SK-N-SH treated with all-trans-retinoic acid at 6 μM for 48 hours (cell line): ENCODE data around the gene FRK.
"Not testable (repeated sequence)": the region's sequence is repeated elsewhere in the genome, so short reads cannot be mapped to it uniquely, and the experiment has no call there.

Experiments
- ATAC-seq: fragments of 200-7000 bp; cut with Tn5 transposase; 3 replicates; pipeline ENCODE4 v1.9.1; 2020; ENCODE audit warnings: mild to moderate bottlenecking, moderate library complexity
- ARNTL ChIP-seq: fragments of 450-650 bp; formaldehyde crosslinking; IDR thresholded peaks from 2 replicates; pipeline ENCODE4 v1.5.0; 2020; ENCODE audit warnings: low read depth, mild to moderate bottlenecking, moderate library complexity, borderline replicate concordance
- BACH2 ChIP-seq: fragments of 250-450 bp; sonication (Bioruptor Pico); IDR thresholded peaks from 2 replicates; pipeline ENCODE4 v1.9.0; 2021; ENCODE audit warnings: mild to moderate bottlenecking, borderline replicate concordance
- CSDC2 ChIP-seq: fragments of 250-450 bp; sonication (Bioruptor Pico); IDR thresholded peaks from 2 replicates; pipeline ENCODE4 v1.5.0; 2020; ENCODE audit warnings: mild to moderate bottlenecking, moderate library complexity
- ESRRG ChIP-seq: fragments of 250-450 bp; sonication (Bioruptor Pico); IDR thresholded peaks from 2 replicates; pipeline ENCODE4 v1.6.1; 2021; ENCODE audit warnings: mild to moderate bottlenecking
- GLIS3 ChIP-seq: fragments of 250-450 bp; sonication (Bioruptor Pico); IDR thresholded peaks from 2 replicates; pipeline ENCODE4 v1.5.0; 2020; ENCODE audit warnings: mild to moderate bottlenecking, moderate library complexity
- ISL1 ChIP-seq: fragments of 250-450 bp; sonication (Bioruptor Pico); IDR thresholded peaks from 2 replicates; pipeline ENCODE4 v2.1.2; 2022; ENCODE audit warnings: mild to moderate bottlenecking, moderate library complexity
- OSR1 ChIP-seq: fragments of 250-450 bp; sonication (Bioruptor Pico); IDR thresholded peaks from 2 replicates; pipeline ENCODE4 v1.8.0; 2022; ENCODE audit warnings: moderate library complexity, mild to moderate bottlenecking, inconsistent platforms
- PPARA ChIP-seq: fragments of 250-450 bp; sonication (Bioruptor Pico); IDR thresholded peaks from 2 replicates; pipeline ENCODE4 v1.5.0; 2020; ENCODE audit warnings: mild to moderate bottlenecking, borderline replicate concordance
- RARB ChIP-seq: fragments of 250-450 bp; sonication (Bioruptor Pico); IDR thresholded peaks from 2 replicates; pipeline ENCODE4 v1.8.0; 2021; ENCODE audit warnings: mild to moderate bottlenecking, moderate library complexity
- SNAI2 ChIP-seq: fragments of 250-450 bp; sonication (Bioruptor Pico); IDR thresholded peaks from 2 replicates; pipeline ENCODE4 v1.5.0; 2020; ENCODE audit warnings: mild to moderate bottlenecking, moderate library complexity
- TCF4 ChIP-seq: fragments of 250-450 bp; sonication (Bioruptor Pico); IDR thresholded peaks from 2 replicates; pipeline ENCODE4 v1.8.0; 2021; ENCODE audit warnings: mild to moderate bottlenecking, moderate library complexity, borderline replicate concordance
- TOX ChIP-seq: fragments of 250-450 bp; sonication (Bioruptor Pico); IDR thresholded peaks from 2 replicates; pipeline ENCODE4 v1.8.0; 2021; ENCODE audit warnings: mild to moderate bottlenecking, moderate library complexity, borderline replicate concordance
- ZC3H10 ChIP-seq: fragments of 250-450 bp; sonication (Bioruptor Pico); IDR thresholded peaks from 2 replicates; pipeline ENCODE4 v1.5.1; 2021; ENCODE audit warnings: mild to moderate bottlenecking, moderate library complexity
- ZFP3 ChIP-seq: fragments of 250-450 bp; sonication (Bioruptor Pico); IDR thresholded peaks from 2 replicates; pipeline ENCODE4 v1.5.0; 2020; ENCODE audit warnings: mild to moderate bottlenecking, moderate library complexity
- ZNF565 ChIP-seq: fragments of 450-650 bp; formaldehyde crosslinking; conservative IDR thresholded peaks from 2 replicates; pipeline ENCODE4 v1.5.0; 2020; ENCODE audit warnings: low read depth, mild to moderate bottlenecking, moderate library complexity
- ZNF8 ChIP-seq: fragments of 450-650 bp; formaldehyde crosslinking; IDR thresholded peaks from 2 replicates; pipeline ENCODE4 v1.5.0; 2020; ENCODE audit warnings: mild to moderate bottlenecking, moderate library complexity
- TF ChIP-seq, protein P1 (sequence below): fragments of 250-450 bp; sonication (Bioruptor Pico); IDR thresholded peaks from 2 replicates; pipeline ENCODE4 v1.8.0; 2021; ENCODE audit warnings: low read depth, mild to moderate bottlenecking, moderate library complexity, borderline replicate concordance
- TF ChIP-seq, protein P2 (sequence below): fragments of 250-450 bp; sonication (Bioruptor Pico); IDR thresholded peaks from 2 replicates; pipeline ENCODE4 v1.5.0; 2020; ENCODE audit warnings: mild to moderate bottlenecking, moderate library complexity
- TF ChIP-seq, protein P3 (sequence below): fragments of 250-450 bp; sonication (Bioruptor Pico); IDR thresholded peaks from 2 replicates; pipeline ENCODE4 v1.5.1; 2021; ENCODE audit warnings: mild to moderate bottlenecking, moderate library complexity
- TF ChIP-seq, protein P4 (sequence below): fragments of 250-450 bp; sonication (Bioruptor Pico); IDR thresholded peaks from 2 replicates; pipeline ENCODE4 v1.5.1; 2020; ENCODE audit warnings: low read depth, mild to moderate bottlenecking, moderate library complexity
- TF ChIP-seq, protein P5 (sequence below): fragments of 250-450 bp; sonication (Bioruptor Pico); IDR thresholded peaks from 2 replicates; pipeline ENCODE4 v1.8.0; 2020; ENCODE audit warnings: mild to moderate bottlenecking, moderate library complexity, borderline replicate concordance

Gene FRK

DNA sequence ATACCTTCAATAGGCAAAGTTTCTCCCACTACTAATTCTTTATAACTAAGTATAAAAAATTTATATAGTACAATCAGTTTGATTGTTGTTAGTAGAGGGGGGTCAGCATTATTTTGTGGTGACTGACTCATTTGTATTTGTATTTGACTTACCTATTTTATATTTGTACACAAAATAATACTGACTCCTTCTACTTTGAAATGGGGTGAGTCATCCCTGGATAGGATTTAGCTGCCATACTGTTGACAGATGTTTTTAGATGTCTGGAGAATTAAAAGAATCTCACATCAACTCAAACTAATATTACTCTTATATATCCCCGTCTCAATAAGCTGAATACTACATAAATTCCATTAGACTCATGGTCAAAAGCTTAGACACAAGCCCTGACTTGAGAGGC, 114.9 kb downstream of the FRK start (continued):
- TF ChIP-seq RARB (CRISPR knock-in tag) (no peak), TCF4 (no peak)

DNA sequence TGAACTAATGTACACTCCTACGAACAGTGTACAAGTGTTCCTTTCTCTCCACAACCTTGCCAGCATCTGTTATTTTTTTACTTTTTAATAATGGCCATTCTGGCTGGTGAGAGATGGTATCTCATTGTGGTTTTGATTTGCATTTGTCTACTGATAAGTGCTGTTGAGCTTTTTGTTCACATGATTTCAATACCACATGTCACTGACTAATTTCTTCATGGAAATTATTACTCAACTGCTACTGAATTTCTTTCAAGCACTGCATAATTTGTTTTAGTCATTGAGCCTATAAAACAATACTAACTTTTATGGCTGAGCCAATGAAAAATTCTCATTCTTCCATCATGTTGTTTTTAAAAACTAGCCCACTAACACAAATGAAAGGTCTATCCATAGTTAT, 115.4 kb downstream of the FRK start:
- no peak for ATAC-seq
- TF ChIP-seq, protein P1, sequence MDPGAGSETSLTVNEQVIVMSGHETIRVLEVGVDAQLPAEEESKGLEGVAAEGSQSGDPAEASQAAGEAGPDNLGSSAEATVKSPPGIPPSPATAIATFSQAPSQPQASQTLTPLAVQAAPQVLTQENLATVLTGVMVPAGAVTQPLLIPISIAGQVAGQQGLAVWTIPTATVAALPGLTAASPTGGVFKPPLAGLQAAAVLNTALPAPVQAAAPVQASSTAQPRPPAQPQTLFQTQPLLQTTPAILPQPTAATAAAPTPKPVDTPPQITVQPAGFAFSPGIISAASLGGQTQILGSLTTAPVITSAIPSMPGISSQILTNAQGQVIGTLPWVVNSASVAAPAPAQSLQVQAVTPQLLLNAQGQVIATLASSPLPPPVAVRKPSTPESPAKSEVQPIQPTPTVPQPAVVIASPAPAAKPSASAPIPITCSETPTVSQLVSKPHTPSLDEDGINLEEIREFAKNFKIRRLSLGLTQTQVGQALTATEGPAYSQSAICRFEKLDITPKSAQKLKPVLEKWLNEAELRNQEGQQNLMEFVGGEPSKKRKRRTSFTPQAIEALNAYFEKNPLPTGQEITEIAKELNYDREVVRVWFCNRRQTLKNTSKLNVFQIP (CRISPR knock-in tag), result no peak
- TF ChIP-seq, protein P2, sequence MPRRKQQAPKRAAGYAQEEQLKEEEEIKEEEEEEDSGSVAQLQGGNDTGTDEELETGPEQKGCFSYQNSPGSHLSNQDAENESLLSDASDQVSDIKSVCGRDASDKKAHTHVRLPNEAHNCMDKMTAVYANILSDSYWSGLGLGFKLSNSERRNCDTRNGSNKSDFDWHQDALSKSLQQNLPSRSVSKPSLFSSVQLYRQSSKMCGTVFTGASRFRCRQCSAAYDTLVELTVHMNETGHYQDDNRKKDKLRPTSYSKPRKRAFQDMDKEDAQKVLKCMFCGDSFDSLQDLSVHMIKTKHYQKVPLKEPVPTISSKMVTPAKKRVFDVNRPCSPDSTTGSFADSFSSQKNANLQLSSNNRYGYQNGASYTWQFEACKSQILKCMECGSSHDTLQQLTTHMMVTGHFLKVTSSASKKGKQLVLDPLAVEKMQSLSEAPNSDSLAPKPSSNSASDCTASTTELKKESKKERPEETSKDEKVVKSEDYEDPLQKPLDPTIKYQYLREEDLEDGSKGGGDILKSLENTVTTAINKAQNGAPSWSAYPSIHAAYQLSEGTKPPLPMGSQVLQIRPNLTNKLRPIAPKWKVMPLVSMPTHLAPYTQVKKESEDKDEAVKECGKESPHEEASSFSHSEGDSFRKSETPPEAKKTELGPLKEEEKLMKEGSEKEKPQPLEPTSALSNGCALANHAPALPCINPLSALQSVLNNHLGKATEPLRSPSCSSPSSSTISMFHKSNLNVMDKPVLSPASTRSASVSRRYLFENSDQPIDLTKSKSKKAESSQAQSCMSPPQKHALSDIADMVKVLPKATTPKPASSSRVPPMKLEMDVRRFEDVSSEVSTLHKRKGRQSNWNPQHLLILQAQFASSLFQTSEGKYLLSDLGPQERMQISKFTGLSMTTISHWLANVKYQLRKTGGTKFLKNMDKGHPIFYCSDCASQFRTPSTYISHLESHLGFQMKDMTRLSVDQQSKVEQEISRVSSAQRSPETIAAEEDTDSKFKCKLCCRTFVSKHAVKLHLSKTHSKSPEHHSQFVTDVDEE (CRISPR knock-in tag), result no peak
- no peak for TF ChIP-seq BACH2 (CRISPR knock-in tag)
- TF ChIP-seq SNAI2 (CRISPR knock-in tag), result no peak
- TF ChIP-seq ZFP3 (CRISPR knock-in tag), result no peak
- no peak for TF ChIP-seq ZNF8 (CRISPR knock-in tag)
- no peak for TF ChIP-seq CSDC2 (CRISPR knock-in tag)
- TF ChIP-seq ZC3H10 (CRISPR knock-in tag), result no peak
- TF ChIP-seq RARB (CRISPR knock-in tag), result no peak
- TF ChIP-seq OSR1 (CRISPR knock-in tag), result no peak
- TF ChIP-seq, protein P3, sequence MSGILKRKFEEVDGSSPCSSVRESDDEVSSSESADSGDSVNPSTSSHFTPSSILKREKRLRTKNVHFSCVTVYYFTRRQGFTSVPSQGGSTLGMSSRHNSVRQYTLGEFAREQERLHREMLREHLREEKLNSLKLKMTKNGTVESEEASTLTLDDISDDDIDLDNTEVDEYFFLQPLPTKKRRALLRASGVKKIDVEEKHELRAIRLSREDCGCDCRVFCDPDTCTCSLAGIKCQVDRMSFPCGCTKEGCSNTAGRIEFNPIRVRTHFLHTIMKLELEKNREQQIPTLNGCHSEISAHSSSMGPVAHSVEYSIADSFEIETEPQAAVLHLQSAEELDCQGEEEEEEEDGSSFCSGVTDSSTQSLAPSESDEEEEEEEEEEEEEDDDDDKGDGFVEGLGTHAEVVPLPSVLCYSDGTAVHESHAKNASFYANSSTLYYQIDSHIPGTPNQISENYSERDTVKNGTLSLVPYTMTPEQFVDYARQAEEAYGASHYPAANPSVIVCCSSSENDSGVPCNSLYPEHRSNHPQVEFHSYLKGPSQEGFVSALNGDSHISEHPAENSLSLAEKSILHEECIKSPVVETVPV (CRISPR knock-in tag), result no peak
- TF ChIP-seq ESRRG (CRISPR knock-in tag), result no peak
- TF ChIP-seq TCF4, result no peak
- no peak for TF ChIP-seq TOX
- no peak for TF ChIP-seq ISL1
- TF ChIP-seq ZNF565 (CRISPR knock-in tag), result no peak
- no peak for TF ChIP-seq GLIS3 (CRISPR knock-in tag)

DNA sequence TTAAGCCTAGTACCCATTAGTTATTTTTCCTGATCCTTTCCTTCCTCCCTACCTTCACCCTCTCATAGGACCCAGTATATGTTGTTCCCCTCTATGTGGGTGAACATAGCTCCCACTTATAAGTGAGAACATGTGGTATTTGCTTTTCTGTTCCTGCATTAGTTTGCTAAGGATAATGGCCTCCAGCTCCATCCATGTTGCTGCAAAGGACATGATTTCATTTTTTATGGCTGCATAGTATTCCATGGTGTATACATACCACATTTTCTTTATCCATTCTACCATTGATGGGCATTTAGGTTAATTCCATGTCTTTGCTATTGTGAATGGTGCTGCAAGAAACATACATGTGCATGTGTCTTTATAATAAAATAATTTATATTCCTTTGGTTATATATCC, 115.9 kb downstream of the FRK start:
- not testable (repeated sequence) for ATAC-seq
- TF ChIP-seq ZNF8 (CRISPR knock-in tag), result 0 out of 2 replicates have a peak, but pooled peaks have one; percentile 16

DNA sequence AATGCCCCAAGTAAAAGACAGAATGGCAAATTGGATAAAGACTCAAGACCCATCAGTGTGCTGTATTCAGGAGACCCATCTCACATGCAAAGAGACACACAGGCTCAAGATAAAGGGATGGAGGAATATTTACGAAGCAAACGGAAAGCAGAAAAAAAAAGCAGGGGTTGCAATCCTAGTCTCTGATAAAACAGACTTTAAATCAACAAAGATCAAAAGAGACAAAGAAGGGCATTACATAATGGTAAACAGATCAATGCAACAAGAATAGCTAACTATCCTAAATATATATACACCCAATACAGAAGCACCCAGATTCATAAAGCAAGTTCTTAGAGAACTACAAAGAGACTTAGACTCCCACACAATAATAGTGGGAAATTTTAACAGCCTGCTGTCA, 123.2 kb downstream of the FRK start:
- ATAC-seq, result not testable (repeated sequence)

DNA sequence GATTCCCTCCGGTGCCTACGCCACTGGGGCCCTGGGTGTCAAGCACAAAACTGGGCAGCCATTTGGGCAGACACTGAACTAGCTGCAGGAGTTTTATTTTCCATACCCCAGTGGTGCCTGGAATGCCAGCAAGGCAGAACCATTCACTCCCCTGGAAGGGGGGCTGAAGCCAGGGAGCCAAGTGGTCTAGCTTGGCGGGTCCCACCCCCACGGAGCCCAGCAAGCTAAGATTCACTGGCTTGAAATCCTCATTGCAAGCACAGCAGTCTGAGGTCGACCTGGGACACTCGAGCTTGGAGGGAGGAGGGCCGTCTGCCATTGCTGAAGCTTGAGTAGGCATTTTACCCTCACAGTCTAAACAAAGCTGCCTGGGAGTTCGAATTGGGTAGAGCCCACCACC, 125.3 kb downstream of the FRK start:
- no peak for ATAC-seq
- TF ChIP-seq, protein P4, sequence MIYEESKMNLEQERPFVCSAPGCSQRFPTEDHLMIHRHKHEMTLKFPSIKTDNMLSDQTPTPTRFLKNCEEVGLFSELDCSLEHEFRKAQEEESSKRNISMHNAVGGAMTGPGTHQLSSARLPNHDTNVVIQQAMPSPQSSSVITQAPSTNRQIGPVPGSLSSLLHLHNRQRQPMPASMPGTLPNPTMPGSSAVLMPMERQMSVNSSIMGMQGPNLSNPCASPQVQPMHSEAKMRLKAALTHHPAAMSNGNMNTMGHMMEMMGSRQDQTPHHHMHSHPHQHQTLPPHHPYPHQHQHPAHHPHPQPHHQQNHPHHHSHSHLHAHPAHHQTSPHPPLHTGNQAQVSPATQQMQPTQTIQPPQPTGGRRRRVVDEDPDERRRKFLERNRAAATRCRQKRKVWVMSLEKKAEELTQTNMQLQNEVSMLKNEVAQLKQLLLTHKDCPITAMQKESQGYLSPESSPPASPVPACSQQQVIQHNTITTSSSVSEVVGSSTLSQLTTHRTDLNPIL, result no peak
- TF ChIP-seq ZFP3 (CRISPR knock-in tag) (no peak), ZC3H10 (CRISPR knock-in tag) (no peak), PPARA (CRISPR knock-in tag) (no peak), SNAI2 (CRISPR knock-in tag) (no peak), ARNTL (CRISPR knock-in tag) (no peak), ISL1 (no peak), ZNF565 (CRISPR knock-in tag) (no peak), RARB (CRISPR knock-in tag) (no peak), ESRRG (CRISPR knock-in tag) (no peak), OSR1 (CRISPR knock-in tag) (no peak), TCF4 (no peak)
- TF ChIP-seq, protein P2 (CRISPR knock-in tag), result no peak
- TF ChIP-seq, protein P5, sequence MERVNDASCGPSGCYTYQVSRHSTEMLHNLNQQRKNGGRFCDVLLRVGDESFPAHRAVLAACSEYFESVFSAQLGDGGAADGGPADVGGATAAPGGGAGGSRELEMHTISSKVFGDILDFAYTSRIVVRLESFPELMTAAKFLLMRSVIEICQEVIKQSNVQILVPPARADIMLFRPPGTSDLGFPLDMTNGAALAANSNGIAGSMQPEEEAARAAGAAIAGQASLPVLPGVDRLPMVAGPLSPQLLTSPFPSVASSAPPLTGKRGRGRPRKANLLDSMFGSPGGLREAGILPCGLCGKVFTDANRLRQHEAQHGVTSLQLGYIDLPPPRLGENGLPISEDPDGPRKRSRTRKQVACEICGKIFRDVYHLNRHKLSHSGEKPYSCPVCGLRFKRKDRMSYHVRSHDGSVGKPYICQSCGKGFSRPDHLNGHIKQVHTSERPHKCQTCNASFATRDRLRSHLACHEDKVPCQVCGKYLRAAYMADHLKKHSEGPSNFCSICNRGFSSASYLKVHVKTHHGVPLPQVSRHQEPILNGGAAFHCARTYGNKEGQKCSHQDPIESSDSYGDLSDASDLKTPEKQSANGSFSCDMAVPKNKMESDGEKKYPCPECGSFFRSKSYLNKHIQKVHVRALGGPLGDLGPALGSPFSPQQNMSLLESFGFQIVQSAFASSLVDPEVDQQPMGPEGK, result no peak
- TF ChIP-seq, protein P1 (CRISPR knock-in tag), result no peak
